Measurements from ENCODE around the gene MYOG. TPM values are rescaled to one million over a fixed set of nuclear protein-coding genes. Genes with fewer than 3 reads are reported as not detected.
A peak's percentile ranks its signal among the peaks of the same experiment; 100 is the strongest.

The MYOG gene
- total RNA-seq, 1 donor from 2014 or later = not detected

GRCh38 chr1:203129501-203130231 is 43.9 kb upstream of the MYOG start:
- Mint-ChIP-seq H3K27ac (no peak overlapping the region), H3K4me3 (no peak overlapping the region), H3K27me3 (ENCODE audit: low read depth) (peaks cover 34% of the 10 kb centered on the region), H3K36me3 (no peaks in the 10 kb centered on the region), H3K9me3 (no peaks in the 10 kb centered on the region), H3K4me1 (peaks cover 43% of the 10 kb centered on the region)
- DNase-seq (ENCODE audit: low spot score in 2 of 2, unreplicated experiment in 2 of 2) = no peak
- no peak for TF ChIP-seq CTCF (IDR thresholded peaks at IDR 0.05; ENCODE audit: unreplicated experiment)

GRCh38 chr1:203128716-203129500 is 43.1 kb upstream of the MYOG start:
- TF ChIP-seq CTCF (IDR thresholded peaks at IDR 0.05; ENCODE audit: unreplicated experiment) = no peak
- H3K27ac Mint-ChIP-seq = no peak overlapping the region
- H3K27me3 Mint-ChIP-seq (ENCODE audit: low read depth) = peaks cover 40% of the 10 kb centered on the region
- H3K9me3 Mint-ChIP-seq = no peaks in the 10 kb centered on the region
- no peak for DNase-seq (ENCODE audit: low spot score in 2 of 2, unreplicated experiment in 2 of 2)
- peaks cover 45% of the 10 kb centered on the region for H3K4me1 Mint-ChIP-seq
- H3K36me3 Mint-ChIP-seq = no peaks in the 10 kb centered on the region
- H3K4me3 Mint-ChIP-seq = peak overlapping the region; percentile 67

GRCh38 chr1:203128431-203128715 is 42.6 kb upstream of the MYOG start:
- Mint-ChIP-seq H3K27ac (peak overlapping the region; percentile 34), H3K27me3 (ENCODE audit: low read depth) (peaks cover 45% of the 10 kb centered on the region), H3K4me3 (peak overlapping the region; percentile 67), H3K36me3 (no peaks in the 10 kb centered on the region), H3K4me1 (peaks cover 43% of the 10 kb centered on the region), H3K9me3 (no peaks in the 10 kb centered on the region)
- no peak for DNase-seq (ENCODE audit: low spot score in 2 of 2, unreplicated experiment in 2 of 2)
- no peak for TF ChIP-seq CTCF (IDR thresholded peaks at IDR 0.05; ENCODE audit: unreplicated experiment)

GRCh38 chr1:203127666-203128430 is 42.0 kb upstream of the MYOG start, which contains the start of gene ADORA1:
ADORA1 (plus strand) TSS chr1:203127726; CDS start chr1:203128842, 1,116 bp downstream.
- no peak for TF ChIP-seq CTCF (IDR thresholded peaks at IDR 0.05; ENCODE audit: unreplicated experiment)
- DNase-seq (ENCODE audit: low spot score in 2 of 2, unreplicated experiment in 2 of 2) = peak in 1 of 2 experiments; percentile 70
- Mint-ChIP-seq H3K4me3 (peak within 1 kb of the TSS; percentile 67), H3K27ac (peak within 1 kb of the TSS; percentile 34), H3K4me1 (peaks cover 43% of the 10 kb centered on the region), H3K36me3 (no peaks in the 10 kb centered on the region), H3K27me3 (ENCODE audit: low read depth) (peaks cover 46% of the 10 kb centered on the region), H3K9me3 (no peaks in the 10 kb centered on the region)

- H3K4me3 Mint-ChIP-seq = peak overlapping the region; percentile 57
- peaks cover 49% of the 10 kb centered on the region for H3K27me3 Mint-ChIP-seq (ENCODE audit: low read depth)
- H3K4me1 Mint-ChIP-seq = peaks cover 43% of the 10 kb centered on the region
- TF ChIP-seq CTCF (IDR thresholded peaks at IDR 0.05; ENCODE audit: unreplicated experiment) = no peak
- no peak for DNase-seq (ENCODE audit: low spot score in 2 of 2, unreplicated experiment in 2 of 2)
- peak overlapping the region; percentile 1 for H3K27ac Mint-ChIP-seq
- H3K9me3 Mint-ChIP-seq = no peaks in the 10 kb centered on the region
- no peaks in the 10 kb centered on the region for H3K36me3 Mint-ChIP-seq
Observed at GRCh38 chr1:203126866-203127665, 41.3 kb upstream of the MYOG start.

Measured in mesothelial cell of epicardium (in vitro differentiated cells).